Hepatocyte (in vitro differentiated cells): Measurements from ENCODE around the gene DACH2.

Source experiments
- EZH2 ChIP-seq: fragments of 200-600 bp; sonication (generic); IDR thresholded peaks from 2 replicates; pipeline ENCODE4 v1.6.1; 2016; ENCODE audit warnings: antibody characterized with exemption, mild to moderate bottlenecking, borderline replicate concordance
- EZH2phosphoT487 ChIP-seq: fragments of 200-600 bp; sonication (generic); IDR thresholded peaks from one replicate; pipeline ENCODE4 v1.6.1; 2018; ENCODE audit warnings: antibody characterized with exemption, mild to moderate bottlenecking, low read depth, moderate library complexity; ENCODE audit not compliant: unreplicated experiment, severe bottlenecking
- TF ChIP-seq, protein P1 (sequence below): fragments of 200-600 bp; sonication (generic); IDR thresholded peaks from 2 replicates; pipeline ENCODE4 v1.5.1; 2016; ENCODE audit warnings: antibody characterized with exemption, mild to moderate bottlenecking; ENCODE audit not compliant: poor library complexity

DNA sequence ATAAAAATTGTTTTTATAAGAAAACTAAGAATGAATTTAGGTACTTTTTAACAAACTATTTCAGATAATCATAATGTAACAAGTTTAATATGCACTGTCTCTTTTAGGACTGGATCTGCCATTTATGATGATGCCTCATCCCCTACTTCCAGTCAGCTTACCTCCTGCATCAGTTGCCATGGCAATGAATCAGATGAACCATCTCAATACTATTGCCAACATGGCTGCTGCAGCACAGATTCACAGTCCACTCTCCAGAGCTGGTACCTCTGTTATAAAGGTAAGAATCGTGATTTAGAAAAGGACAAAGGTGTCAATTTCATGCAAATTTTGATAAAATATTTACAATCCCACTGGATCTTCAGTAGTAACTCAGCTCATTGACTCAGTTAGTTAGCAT lies 566.2 kb downstream of the DACH2 start:
- TF ChIP-seq, protein P1, sequence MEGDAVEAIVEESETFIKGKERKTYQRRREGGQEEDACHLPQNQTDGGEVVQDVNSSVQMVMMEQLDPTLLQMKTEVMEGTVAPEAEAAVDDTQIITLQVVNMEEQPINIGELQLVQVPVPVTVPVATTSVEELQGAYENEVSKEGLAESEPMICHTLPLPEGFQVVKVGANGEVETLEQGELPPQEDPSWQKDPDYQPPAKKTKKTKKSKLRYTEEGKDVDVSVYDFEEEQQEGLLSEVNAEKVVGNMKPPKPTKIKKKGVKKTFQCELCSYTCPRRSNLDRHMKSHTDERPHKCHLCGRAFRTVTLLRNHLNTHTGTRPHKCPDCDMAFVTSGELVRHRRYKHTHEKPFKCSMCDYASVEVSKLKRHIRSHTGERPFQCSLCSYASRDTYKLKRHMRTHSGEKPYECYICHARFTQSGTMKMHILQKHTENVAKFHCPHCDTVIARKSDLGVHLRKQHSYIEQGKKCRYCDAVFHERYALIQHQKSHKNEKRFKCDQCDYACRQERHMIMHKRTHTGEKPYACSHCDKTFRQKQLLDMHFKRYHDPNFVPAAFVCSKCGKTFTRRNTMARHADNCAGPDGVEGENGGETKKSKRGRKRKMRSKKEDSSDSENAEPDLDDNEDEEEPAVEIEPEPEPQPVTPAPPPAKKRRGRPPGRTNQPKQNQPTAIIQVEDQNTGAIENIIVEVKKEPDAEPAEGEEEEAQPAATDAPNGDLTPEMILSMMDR = no peak
- TF ChIP-seq EZH2 = no peak
- TF ChIP-seq EZH2phosphoT487 = no peak
